GM12873 (cell line): ENCODE results near the gene ATP6V0E1.

Source experiments
- TF ChIP-seq, protein P1 (sequence below): IDR thresholded peaks from 2 replicates; pipeline ENCODE4 v1.5.1; 2012; ENCODE audit warnings: low read depth, mild to moderate bottlenecking, moderate library complexity, low read length, control low read depth; ENCODE audit not compliant: insufficient read depth; ENCODE audit errors: missing control alignments

ATP6V0E1 gene

DNA sequence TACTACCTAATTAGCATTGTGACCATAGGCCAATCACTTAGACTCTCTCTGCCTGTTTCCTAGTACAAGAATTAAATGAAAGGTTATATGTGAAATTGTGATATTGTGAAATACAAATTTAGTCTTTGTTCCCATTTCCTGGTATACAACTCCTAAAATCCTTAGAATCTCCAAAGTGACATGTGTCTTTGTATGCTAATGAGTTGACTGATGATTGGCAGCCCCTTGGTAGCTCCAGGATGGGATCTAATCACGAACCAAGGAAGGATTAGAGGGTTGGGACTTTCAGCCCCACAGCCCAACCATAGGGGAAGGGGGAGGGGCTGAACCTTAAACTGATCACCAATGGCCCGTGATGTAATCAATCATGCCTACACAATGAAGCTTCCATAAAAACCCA is 31.6 kb downstream of the ATP6V0E1 start:
- TF ChIP-seq, protein P1, sequence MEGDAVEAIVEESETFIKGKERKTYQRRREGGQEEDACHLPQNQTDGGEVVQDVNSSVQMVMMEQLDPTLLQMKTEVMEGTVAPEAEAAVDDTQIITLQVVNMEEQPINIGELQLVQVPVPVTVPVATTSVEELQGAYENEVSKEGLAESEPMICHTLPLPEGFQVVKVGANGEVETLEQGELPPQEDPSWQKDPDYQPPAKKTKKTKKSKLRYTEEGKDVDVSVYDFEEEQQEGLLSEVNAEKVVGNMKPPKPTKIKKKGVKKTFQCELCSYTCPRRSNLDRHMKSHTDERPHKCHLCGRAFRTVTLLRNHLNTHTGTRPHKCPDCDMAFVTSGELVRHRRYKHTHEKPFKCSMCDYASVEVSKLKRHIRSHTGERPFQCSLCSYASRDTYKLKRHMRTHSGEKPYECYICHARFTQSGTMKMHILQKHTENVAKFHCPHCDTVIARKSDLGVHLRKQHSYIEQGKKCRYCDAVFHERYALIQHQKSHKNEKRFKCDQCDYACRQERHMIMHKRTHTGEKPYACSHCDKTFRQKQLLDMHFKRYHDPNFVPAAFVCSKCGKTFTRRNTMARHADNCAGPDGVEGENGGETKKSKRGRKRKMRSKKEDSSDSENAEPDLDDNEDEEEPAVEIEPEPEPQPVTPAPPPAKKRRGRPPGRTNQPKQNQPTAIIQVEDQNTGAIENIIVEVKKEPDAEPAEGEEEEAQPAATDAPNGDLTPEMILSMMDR = no peak

DNA sequence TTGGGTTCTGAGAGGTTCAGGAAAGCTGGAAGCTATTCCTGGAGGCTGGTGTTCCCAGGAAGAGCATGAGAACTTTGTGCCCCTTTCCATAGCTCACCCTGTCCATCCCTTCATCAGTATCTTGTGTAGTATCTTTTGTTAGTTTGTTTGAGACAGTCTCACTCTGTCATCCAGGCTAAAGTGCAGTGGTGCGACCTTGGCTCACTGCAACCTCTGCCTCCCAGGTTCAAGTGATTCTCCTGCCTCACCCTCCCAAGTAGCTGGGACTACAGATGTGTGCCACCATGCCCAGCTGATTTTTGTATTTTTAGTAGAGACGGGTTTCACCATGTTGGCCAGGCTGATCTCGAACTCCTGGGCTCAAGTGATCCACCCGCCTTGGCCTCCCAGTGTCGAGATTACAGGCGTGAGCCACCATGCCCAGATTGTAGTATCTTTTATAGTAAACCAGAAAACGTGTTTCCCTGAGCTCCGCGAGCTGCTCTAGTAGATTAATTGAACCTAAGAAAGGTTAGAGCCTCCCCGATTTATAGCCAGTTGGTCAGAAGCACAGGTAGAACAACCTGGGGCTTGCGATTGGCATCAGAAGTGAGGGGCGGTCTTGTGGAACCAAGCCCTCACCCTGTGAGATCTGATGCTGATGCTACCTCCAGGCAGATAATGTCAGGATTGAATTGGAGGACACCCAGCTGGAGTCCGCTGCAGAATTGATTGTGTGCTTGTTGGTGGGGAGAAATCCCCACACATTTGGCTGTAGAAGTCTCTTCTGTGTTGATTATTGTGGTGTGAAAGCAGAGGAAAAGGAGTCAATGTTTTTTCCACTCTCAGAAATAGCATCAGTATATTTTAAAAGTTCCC is 32.3 kb downstream of the ATP6V0E1 start:
- TF ChIP-seq, protein P1 = no peak

DNA sequence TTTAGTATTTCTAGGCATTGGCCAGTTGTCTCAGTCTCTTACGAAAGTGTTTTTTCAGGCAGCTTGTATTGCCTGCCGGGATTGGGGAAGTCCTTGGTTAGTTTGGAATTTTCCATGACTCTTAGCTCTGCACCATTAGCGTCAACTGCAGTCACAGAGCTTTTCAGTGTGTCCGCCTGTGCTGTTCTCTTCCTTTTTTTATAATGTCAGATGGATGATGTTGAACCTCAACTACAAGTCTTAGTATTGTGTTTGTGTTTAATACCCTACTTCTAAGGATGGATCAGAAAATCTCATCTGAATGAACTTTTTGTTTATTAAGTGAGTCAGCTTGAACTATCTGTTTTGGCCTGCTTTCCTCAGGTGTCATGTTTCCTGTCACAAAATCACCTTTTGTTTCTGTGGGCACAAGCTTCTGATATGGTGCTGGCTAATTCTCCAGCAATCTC is 33.1 kb downstream of the ATP6V0E1 start:
- TF ChIP-seq, protein P1 = no peak

DNA sequence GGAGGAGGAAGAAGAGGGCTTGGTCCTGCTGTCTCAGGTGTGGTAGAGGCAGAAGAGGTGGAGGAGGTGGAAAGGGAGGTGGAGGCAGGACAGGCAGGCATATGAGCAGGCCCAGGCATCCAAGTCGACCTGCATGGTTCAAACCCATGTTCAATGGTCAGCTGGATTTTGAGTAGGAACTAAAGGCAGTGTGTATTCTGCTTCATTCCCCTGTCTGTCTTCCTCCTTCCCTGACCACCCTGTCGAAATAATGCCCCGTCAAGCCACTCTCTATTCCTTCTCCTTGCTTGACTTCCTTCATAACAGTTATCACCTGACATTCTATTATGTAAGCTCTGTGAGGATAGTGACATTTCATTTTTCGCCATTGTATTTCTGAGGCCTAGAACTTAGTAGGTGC is 34.8 kb downstream of the ATP6V0E1 start:
- TF ChIP-seq, protein P1 = no peak

DNA sequence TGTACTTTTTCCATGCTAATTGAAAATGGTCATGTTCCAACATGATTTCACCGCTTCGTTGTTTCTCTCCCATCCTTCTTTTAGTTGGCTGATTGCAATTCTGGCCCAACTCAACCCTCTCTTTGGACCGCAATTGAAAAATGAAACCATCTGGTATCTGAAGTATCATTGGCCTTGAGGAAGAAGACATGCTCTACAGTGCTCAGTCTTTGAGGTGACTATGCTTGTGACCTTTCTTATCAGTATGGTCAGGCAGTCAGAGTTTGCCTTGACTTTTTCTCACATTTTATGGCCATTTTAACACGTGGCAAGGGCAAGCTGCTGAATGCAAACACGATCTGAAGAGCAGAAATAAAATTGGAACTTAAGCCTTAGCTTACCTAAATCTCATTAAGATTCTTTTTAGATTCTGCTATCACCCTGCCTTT is 36.6 kb downstream of the ATP6V0E1 start:
- TF ChIP-seq, protein P1 = no peak

DNA sequence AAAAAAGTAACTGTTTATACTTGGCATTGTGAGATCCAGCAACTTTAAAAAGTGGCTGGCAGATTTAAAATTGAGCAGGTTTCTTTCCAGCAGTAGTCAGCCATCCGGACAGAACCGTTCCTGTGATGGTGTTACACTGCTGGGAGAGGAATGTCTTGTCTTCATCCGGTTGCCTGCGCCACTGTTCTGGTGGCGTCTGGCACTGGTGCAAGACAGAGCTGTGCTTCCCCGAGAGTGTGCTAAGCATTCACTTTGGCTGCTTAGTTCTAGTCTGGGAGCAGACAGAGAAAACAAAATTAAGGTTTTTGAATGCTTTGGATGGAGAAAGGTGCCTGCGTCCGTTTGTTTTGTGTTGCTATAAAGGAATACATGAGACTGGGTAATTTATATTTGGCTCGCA is 37.1 kb downstream of the ATP6V0E1 start:
- TF ChIP-seq, protein P1 = no peak

DNA sequence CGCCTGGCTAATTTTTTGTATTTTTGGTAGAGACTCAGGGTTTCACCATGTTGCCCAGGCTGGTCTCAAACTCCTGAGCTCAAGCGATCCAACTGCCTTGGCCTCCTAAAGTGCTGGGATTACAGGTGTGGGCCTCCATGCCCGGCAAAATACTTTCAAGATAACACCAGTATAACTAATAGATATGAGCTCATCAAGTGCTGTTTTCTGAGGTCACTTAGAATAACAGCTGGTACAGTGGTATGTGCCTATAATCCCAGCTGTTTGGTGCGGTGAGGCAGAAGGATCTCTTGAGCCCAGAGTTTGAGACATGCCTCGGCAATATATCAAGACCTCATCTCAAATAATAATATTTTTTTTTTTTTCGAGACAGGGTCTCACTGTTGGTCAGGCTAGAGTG is 42.1 kb downstream of the ATP6V0E1 start:
- TF ChIP-seq, protein P1 = no peak
